Medulla oblongata (tissue), 1 donor: Measurements from ENCODE around the gene C4BPA.

ENCODE experiments used
- DNase-seq: peaks from one replicate; pipeline ENCODE4 v3.0.0-alpha.2; 2015; ENCODE audit errors: extremely low spot score

C4BPA gene

GRCh38 chr1:207191061-207191460, 87.0 kb downstream of the C4BPA start:
- DNase-seq: no peak

- DNase-seq: no peak
Observed at GRCh38 chr1:207191776-207192175, 87.7 kb downstream of the C4BPA start.

GRCh38 chr1:207194197-207194596, 90.2 kb downstream of the C4BPA start:
- no peak for DNase-seq
